ENCODE data around the gene OTOP2.

Gene OTOP2

DNA sequence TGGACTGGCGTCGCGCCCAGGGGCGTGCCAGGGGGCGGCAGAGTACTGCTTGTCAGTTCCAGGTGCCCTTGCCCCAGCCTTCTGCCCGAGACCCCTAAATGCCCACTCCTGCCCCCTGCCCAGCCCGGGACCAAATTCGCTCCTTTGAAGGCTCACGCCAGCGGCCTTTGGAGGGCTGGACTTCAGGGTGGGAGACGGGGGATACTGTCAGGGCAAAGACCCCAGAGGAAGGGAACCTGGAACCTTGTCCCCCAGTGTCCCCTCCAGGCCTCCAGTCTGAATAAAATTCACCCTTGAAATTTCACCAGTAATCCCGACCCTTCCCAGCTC is 12.4 kb downstream of the OTOP2 start:
- CTCF ChIA-PET, result interaction anchor here (0.6 to 0.9 kb wide), 2 partner anchors 16 to 25 kb away, joined by 4 to 5 read pairs; no protein-coding TSS in a partner anchor
- no peak for DNase-seq (ENCODE audit: extremely low spot score)
- POLR2A ChIA-PET, result no interaction called here
- no peak for TF ChIP-seq L3MBTL2 (conservative IDR thresholded peaks at IDR 0.05)
- no peak for TF ChIP-seq LEF1 (IDR thresholded peaks at IDR 0.05; ENCODE audit: borderline replicate concordance)
- TF ChIP-seq FOXM1 (IDR thresholded peaks at IDR 0.05; ENCODE audit: borderline replicate concordance), result no peak
- TF ChIP-seq FOXK2 (IDR thresholded peaks at IDR 0.05), result no peak
- TF ChIP-seq SP1 (IDR thresholded peaks at IDR 0.05), result no peak
- no peak for TF ChIP-seq TARDBP (IDR thresholded peaks at IDR 0.05)
- no peak for TF ChIP-seq ELF4 (IDR thresholded peaks at IDR 0.05)

DNA sequence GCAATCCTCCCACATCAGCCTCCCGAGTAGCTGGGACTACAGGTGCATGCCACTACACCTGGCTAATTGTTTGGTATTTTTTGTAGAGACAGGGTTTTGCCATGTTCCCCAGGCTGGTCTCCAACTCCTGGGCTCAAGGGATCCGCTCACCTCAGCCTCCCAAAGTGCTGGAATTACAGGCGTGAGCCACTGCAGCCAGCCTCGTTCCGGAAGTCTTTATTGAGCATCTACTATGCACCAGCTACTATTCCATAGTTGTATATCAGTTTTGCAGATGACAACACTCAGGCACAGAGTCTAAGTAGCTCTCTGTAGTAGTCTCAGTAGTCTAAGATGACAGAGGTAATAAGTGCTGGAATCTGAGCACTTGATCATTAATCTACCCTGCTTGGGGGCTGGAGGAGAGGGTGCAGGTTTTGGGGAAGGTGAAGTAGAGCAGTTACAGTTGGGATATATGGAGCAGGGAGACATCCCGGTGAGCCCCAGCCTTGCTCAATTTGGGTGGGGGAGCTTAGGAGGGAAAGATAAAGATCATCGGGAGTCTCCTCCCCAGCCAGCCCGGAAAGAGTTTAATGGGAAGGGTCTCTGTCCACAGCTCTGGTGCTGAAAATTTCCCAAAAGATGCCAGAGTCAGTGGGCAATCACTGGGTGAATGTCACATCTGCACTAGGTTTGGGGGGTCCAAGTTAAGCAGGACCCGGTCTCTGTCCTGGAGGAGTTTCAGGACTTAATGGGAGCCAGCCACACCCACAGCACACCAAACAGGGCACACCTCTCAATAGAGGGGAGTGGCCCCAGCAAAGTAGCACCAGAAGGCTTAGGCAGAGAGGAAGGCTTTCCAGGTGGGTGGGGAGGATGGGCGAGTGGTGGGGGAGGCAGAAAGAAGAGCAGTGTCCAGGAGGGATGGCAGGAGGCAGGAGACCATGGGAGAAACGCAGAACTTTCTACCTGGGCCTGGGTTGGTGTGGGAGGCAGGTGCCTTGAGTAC is 13.3 kb downstream of the OTOP2 start:
- POLR2A ChIA-PET, result no interaction called here
- CTCF ChIA-PET, result interaction anchor here (0.6 to 1.0 kb wide), 3 partner anchors 16 to 24 kb away, joined by 4 to 5 read pairs (median 5); no protein-coding TSS in a partner anchor

DNA sequence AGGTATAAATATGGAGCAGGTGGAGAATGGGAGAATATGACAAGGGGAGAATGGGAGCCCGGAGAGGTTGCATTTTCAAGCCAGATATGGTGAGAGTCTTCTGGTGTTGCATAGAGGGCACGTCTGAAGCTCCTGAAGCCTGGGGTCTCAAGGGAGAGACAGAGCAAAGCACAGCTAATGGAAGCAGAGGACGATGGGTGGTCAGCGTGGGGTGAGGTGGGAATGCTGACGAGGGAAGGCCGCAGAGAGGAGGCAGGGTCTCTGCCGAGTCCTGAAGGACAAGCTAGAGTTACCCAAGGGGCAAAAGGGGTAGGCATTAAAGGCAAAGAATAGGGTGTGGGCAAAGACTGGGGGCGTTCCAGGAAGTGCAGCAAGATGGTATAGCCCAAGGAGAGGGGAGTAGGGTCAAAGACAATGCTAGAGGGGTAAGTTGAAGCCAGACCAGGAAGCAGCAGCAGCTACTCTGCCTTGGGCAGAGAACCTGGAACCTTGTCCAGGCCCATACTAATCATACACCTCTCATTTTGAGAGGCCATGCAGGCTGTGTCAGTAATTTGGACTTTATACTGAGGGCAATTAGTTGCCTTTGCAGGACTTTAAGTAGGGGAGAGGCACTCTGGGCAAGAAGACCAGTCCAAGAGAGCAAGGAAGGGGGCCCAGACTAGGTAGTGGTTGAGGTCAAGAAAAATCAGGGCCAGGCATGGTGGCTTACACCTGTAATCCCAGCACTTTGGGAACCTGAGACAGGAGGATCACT is 14.3 kb downstream of the OTOP2 start:
- ChIA-PET POLR2A (interaction anchor here (1.5 kb wide), 1 partner anchor 97 kb away, joined by 3 read pairs; no protein-coding TSS in a partner anchor), CTCF (interaction anchor here (0.6 to 0.7 kb wide), 3 partner anchors 14 to 167 kb away, joined by 3 read pairs; no protein-coding TSS in a partner anchor)
- DNase-seq (ENCODE audit: extremely low spot score), result no peak
- TF ChIP-seq, protein P1, sequence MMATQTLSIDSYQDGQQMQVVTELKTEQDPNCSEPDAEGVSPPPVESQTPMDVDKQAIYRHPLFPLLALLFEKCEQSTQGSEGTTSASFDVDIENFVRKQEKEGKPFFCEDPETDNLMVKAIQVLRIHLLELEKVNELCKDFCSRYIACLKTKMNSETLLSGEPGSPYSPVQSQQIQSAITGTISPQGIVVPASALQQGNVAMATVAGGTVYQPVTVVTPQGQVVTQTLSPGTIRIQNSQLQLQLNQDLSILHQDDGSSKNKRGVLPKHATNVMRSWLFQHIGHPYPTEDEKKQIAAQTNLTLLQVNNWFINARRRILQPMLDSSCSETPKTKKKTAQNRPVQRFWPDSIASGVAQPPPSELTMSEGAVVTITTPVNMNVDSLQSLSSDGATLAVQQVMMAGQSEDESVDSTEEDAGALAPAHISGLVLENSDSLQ (IDR thresholded peaks at IDR 0.05), result no peak
- TF ChIP-seq FOXK2 (IDR thresholded peaks at IDR 0.05) (no peak), FOXA1 (IDR thresholded peaks at IDR 0.05) (no peak), ARNT (IDR thresholded peaks at IDR 0.05) (no peak), HDGF (IDR thresholded peaks at IDR 0.05; ENCODE audit: borderline replicate concordance) (no peak), L3MBTL2 (conservative IDR thresholded peaks at IDR 0.05) (no peak), SP1 (IDR thresholded peaks at IDR 0.05) (no peak), ZNF384 (IDR thresholded peaks at IDR 0.05) (no peak), TARDBP (IDR thresholded peaks at IDR 0.05) (no peak), CTBP1 (IDR thresholded peaks at IDR 0.05; ENCODE audit: borderline replicate concordance) (no peak), ELF4 (IDR thresholded peaks at IDR 0.05) (no peak), LEF1 (IDR thresholded peaks at IDR 0.05; ENCODE audit: borderline replicate concordance) (no peak), NFRKB (IDR thresholded peaks at IDR 0.05) (no peak), BHLHE40 (IDR thresholded peaks at IDR 0.05; ENCODE audit: borderline replicate concordance) (no peak), SUZ12 (IDR thresholded peaks at IDR 0.05) (no peak), FOXM1 (IDR thresholded peaks at IDR 0.05; ENCODE audit: borderline replicate concordance) (no peak)

More for the DNA sequence above, 13.3 kb downstream of the OTOP2 start:
- no peak for DNase-seq (ENCODE audit: extremely low spot score)
- no peak for TF ChIP-seq HDGF (IDR thresholded peaks at IDR 0.05; ENCODE audit: borderline replicate concordance)
- no peak for TF ChIP-seq FOXK2 (IDR thresholded peaks at IDR 0.05)
- no peak for TF ChIP-seq TARDBP (IDR thresholded peaks at IDR 0.05)
- TF ChIP-seq BHLHE40 (IDR thresholded peaks at IDR 0.05; ENCODE audit: borderline replicate concordance), result no peak
- no peak for TF ChIP-seq ZNF384 (IDR thresholded peaks at IDR 0.05)

DNA sequence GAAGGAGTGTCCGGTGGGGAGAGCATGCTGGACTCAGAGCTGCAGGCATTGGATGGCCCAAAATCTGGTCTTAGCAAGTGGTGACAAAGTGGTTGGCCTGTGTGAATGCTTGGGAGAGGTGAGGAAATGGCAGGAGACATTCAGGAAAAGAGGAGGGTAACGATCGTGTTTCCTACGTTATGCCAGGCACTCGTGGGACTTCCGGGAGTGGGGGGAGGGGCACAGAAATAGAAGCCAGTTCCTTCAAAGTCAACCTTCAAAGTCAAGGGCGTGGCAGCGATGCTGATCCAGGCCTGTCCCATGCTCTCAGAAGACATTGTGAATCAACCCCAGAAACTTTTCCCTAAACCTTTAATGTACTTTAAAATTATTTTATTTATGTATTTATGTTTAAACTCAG is 15.5 kb downstream of the OTOP2 start:
- ChIA-PET CTCF (interaction anchor here (1.5 kb wide), 1 partner anchor 21 kb away, joined by 7 read pairs; no protein-coding TSS in a partner anchor), POLR2A (interaction anchor here (0.6 to 1.5 kb wide), 3 partner anchors 49 to 95 kb away, joined by 3 to 4 read pairs (median 3); no protein-coding TSS in a partner anchor)
- no peak for TF ChIP-seq FOXK2 (IDR thresholded peaks at IDR 0.05)
- no peak for TF ChIP-seq NFRKB (IDR thresholded peaks at IDR 0.05)
- TF ChIP-seq ELF4 (IDR thresholded peaks at IDR 0.05), result no peak
- no peak for TF ChIP-seq LEF1 (IDR thresholded peaks at IDR 0.05; ENCODE audit: borderline replicate concordance)
- TF ChIP-seq ZNF384 (IDR thresholded peaks at IDR 0.05), result no peak
- no peak for TF ChIP-seq TARDBP (IDR thresholded peaks at IDR 0.05)
- TF ChIP-seq FOXM1 (IDR thresholded peaks at IDR 0.05; ENCODE audit: borderline replicate concordance), result no peak
- no peak for DNase-seq (ENCODE audit: extremely low spot score)

DNA sequence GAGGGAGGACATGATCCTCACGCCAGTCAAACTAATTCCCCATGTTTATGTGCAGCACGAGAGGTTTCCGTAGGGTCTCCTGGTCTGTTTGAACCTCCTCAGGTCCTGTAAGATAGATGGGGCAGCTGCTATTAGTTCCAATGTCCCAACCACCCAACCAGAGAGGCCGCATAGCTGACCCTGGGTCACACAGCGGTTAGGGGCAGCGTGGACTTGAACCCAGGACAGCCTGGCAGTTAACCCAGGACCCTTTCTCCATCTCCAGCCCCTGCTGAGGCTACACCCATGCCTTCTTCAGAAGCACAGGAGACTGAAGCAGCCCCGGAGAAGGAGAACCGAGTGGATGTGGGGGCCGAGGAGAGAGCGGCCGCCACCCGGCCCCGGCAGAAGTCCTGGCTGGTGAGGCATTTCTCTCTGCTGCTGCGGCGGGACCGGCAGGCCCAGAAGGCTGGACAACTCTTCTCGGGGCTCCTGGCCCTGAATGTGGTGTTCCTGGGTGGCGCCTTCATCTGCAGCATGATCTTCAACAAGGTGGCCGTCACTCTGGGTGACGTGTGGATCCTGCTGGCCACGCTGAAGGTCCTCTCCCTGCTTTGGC is 17.2 kb downstream of the OTOP2 start:
- CTCF ChIA-PET, result no interaction called here
- no peak for DNase-seq (ENCODE audit: extremely low spot score)
- POLR2A ChIA-PET, result no interaction called here
- TF ChIP-seq BHLHE40 (IDR thresholded peaks at IDR 0.05; ENCODE audit: borderline replicate concordance) (no peak), HDGF (IDR thresholded peaks at IDR 0.05; ENCODE audit: borderline replicate concordance) (no peak), ARNT (IDR thresholded peaks at IDR 0.05) (no peak), TARDBP (IDR thresholded peaks at IDR 0.05) (no peak), FOXA1 (IDR thresholded peaks at IDR 0.05) (no peak), NFRKB (IDR thresholded peaks at IDR 0.05) (no peak), FOXM1 (IDR thresholded peaks at IDR 0.05; ENCODE audit: borderline replicate concordance) (no peak), SUZ12 (IDR thresholded peaks at IDR 0.05) (no peak), CTBP1 (IDR thresholded peaks at IDR 0.05; ENCODE audit: borderline replicate concordance) (no peak), LEF1 (IDR thresholded peaks at IDR 0.05; ENCODE audit: borderline replicate concordance) (no peak), ELF4 (IDR thresholded peaks at IDR 0.05) (no peak), L3MBTL2 (conservative IDR thresholded peaks at IDR 0.05) (no peak), SP1 (IDR thresholded peaks at IDR 0.05) (no peak), ZNF384 (IDR thresholded peaks at IDR 0.05) (no peak), FOXK2 (IDR thresholded peaks at IDR 0.05) (no peak)
- TF ChIP-seq, protein P1 (IDR thresholded peaks at IDR 0.05), result no peak
